PFSK-1 (cell line): ENCODE results near the gene MANEAL.

Experiments used
- POLR2AphosphoS5 ChIP-seq: IDR thresholded peaks from 2 replicates; pipeline ENCODE4 v1.6.1; 2012; ENCODE audit warnings: low read depth, mild to moderate bottlenecking, control low read depth, low read length, moderate library complexity
- SIN3A ChIP-seq: IDR thresholded peaks from 2 replicates; pipeline ENCODE4 v1.6.1; 2012; ENCODE audit warnings: mild to moderate bottlenecking, low read length, moderate library complexity, borderline replicate concordance; ENCODE audit not compliant: insufficient read depth
- TF ChIP-seq, protein P1 (sequence below), 2 experiments: IDR thresholded peaks; 2 replicates each; pipeline versions ENCODE4 v1.6.1 to v1.8.0; 2011 to 2012; ENCODE audit warnings: low read depth in 2 of 2, low read length in 2 of 2, control low read depth in 1 of 2, inconsistent platforms in 1 of 2, mild to moderate bottlenecking in 1 of 2, moderate library complexity in 1 of 2; ENCODE audit not compliant: insufficient read depth in 1 of 2

- no peak for TF ChIP-seq POLR2AphosphoS5
- no peak for TF ChIP-seq SIN3A
- TF ChIP-seq, protein P1, sequence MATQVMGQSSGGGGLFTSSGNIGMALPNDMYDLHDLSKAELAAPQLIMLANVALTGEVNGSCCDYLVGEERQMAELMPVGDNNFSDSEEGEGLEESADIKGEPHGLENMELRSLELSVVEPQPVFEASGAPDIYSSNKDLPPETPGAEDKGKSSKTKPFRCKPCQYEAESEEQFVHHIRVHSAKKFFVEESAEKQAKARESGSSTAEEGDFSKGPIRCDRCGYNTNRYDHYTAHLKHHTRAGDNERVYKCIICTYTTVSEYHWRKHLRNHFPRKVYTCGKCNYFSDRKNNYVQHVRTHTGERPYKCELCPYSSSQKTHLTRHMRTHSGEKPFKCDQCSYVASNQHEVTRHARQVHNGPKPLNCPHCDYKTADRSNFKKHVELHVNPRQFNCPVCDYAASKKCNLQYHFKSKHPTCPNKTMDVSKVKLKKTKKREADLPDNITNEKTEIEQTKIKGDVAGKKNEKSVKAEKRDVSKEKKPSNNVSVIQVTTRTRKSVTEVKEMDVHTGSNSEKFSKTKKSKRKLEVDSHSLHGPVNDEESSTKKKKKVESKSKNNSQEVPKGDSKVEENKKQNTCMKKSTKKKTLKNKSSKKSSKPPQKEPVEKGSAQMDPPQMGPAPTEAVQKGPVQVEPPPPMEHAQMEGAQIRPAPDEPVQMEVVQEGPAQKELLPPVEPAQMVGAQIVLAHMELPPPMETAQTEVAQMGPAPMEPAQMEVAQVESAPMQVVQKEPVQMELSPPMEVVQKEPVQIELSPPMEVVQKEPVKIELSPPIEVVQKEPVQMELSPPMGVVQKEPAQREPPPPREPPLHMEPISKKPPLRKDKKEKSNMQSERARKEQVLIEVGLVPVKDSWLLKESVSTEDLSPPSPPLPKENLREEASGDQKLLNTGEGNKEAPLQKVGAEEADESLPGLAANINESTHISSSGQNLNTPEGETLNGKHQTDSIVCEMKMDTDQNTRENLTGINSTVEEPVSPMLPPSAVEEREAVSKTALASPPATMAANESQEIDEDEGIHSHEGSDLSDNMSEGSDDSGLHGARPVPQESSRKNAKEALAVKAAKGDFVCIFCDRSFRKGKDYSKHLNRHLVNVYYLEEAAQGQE (IDR thresholded peaks at IDR 0.05; ENCODE audit: insufficient read depth in 1 of 2, low read depth in 2 of 2, low read length in 2 of 2): no peak
Measured at GRCh38 chr1:37759451-37759850, 34.2 kb upstream of the MANEAL start.
